Spleen (tissue), 7 donors: ENCODE results near the gene ATAD3B.

Experiments
- CTCF ChIP-seq, 11 experiments: fragments of 200-600 bp in 7 of 11; fragments of 450-650 bp in 4 of 11; sonication (generic) in 4 of 11; IDR thresholded peaks in 8 of 11; conservative IDR thresholded peaks in 3 of 11; 1 replicate in 7 of 11; 2 replicates in 4 of 11; pipeline versions ENCODE4 v1.4.0 to v1.8.0; 2016 to 2021; ENCODE audit warnings: antibody characterized with exemption in 11 of 11, inconsistent platforms in 4 of 11, mild to moderate bottlenecking in 1 of 11
- POLR2A ChIP-seq, 3 donors: fragments of 450-650 bp; IDR thresholded peaks; one replicate each; pipeline ENCODE4 v1.5.1; 2017; ENCODE audit warnings: antibody characterized with exemption in 3 of 3, mild to moderate bottlenecking in 1 of 3
- donor health status: DM: no; HTN: no; CAD: no; lungs with moderate emphysema.
- donor health status: DM: no; HTN: no; CAD: no.
- donor health status: DM: no; HTN: no; CAD: no.

- TF ChIP-seq POLR2A (IDR thresholded peaks at IDR 0.05) (peak in 1 of 3 donors; percentile 88), CTCF (IDR thresholded peaks at IDR 0.05 in 8 of 11, conservative IDR thresholded peaks at IDR 0.05 in 3 of 11) (peak in 5 of 11 experiments; percentile 8 to 22 (median 21))
Measured at GRCh38 chr1:1511533-1512285, 40.1 kb downstream of the ATAD3B start, which contains the start of gene ATAD3A.
